ENCODE results near the gene LENEP.

LENEP gene, protein sequence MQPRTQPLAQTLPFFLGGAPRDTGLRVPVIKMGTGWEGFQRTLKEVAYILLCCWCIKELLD

DNA sequence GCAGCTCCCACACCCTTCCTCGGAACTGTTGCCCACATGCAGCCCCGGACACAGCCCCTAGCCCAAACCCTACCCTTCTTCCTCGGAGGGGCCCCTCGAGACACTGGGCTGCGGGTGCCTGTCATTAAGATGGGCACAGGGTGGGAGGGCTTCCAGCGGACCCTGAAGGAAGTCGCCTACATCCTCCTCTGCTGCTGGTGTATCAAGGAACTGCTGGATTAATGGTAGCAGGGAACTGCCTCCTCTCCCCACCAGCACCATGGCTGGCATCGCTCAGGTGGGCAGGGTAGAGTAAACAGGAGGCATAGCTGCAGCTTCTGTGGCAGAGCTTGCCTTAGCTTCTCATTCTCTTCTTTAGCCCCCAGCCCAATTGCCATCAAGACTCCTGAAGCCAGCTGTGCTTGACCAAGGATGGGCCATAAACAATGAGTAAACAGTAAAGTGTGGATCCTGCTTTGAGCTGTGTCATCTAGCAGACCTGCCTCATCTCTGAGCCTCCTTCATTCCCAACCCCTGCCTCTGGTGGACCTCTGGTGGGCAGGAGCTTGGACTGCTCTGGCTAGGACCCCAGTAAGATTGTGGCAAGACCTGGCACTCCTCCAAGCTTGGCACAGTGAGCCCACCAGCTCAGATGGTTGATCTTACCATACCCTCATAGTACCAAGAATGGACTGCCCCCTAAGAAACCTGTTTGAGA lies at the start of gene LENEP:
TSS of gene LENEP (plus strand) at position 15 of the 697 bp plus-strand sequence. CDS start at position 37, 22 bp downstream.
- ATAC-seq (no peak), DNase-seq (no peak)
- no peaks in the 10 kb centered on the region for H3K9me3 Mint-ChIP-seq
- peaks cover 37% of the 10 kb centered on the region for H3K27me3 Mint-ChIP-seq
- no peak within 1 kb of the TSS for H3K4me3 Mint-ChIP-seq
- H3K27ac Mint-ChIP-seq, result no peak within 1 kb of the TSS
- H3K4me1 Mint-ChIP-seq, result peaks cover 45% of the 10 kb centered on the region

DNA sequence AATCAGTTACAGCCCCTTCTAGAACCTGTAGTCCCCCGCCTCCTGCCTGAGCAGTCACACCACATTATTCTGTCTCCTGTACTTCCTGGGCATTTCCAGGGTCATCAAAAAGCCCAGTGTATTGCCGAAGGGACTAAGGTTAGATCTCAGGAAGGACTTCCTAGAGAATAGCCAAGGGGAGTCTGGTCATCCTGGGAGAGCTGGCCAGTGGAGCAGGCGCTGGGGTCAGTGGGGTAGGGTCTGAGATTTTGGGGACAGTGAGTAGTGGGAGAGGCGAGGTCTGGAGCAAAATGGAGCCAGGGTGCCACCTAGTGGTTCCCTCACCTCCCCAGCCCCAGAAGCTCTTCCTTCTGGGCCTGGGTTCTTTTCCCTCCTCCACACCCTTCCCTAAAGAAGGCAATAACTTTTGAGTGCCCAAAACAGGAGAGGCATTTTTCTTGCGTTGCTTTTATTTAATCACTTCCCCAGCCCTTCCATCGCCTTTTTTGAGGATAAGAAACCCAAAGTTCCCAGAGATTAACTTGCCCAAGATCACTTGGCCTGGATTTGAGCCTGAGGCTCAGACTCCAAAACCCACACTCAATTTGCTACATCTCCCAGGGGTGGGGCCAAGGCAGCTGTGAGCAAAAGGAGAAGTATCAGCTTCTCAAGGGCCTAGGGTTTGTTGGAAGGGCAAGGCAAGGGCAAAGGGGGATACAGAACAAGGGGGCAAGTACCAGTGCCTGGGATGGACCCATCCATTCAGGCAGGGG lies 49.6 kb upstream of the LENEP start:
- peak; percentile 24 for ATAC-seq
- H3K4me3 Mint-ChIP-seq, result peak overlapping the region; percentile 30 to 59
- no peaks in the 10 kb centered on the region for H3K27me3 Mint-ChIP-seq
- DNase-seq, result peak in 1 of 2 donors; percentile 43
- no peaks in the 10 kb centered on the region for H3K9me3 Mint-ChIP-seq
- peaks cover 74% of the 10 kb centered on the region for H3K4me1 Mint-ChIP-seq
- H3K27ac Mint-ChIP-seq, result peak overlapping the region; percentile 7 to 94

DNA sequence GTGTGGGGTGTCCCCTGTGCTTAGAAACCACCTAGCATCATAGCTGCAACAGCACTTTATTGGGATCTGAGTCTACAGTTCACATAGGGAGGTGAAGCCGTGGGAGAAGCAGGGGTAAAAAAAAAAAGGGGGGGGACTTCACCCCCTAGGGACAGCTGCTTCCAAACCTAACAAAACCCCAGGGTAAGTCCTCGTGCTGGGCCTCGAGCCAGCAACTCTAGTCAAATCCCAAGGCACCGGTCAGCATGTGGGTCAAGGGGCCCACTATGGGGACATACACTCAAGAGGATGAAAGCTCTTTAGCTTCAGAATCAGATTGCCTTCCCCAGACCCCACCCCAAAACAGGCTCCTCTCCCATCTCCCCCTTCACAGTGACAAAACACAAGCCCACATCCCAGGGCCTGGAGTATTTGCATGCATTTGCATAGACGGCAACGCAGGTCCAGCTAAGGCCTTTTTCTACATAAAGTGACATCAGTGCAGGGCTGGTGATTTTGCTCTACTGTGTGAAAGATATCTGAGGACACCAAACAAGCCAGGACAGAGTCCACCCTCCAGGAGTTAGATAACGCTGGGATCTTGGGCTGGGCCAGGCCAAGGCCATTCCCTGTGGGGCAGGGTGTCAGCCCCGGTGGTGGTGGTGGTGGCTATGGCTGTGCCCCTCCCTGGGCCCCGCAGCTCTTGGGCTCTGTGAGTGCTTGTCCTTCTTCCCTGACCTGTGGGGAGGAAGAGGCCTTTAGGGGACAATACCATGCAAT lies 48.8 kb upstream of the LENEP start:
- no peak overlapping the region for H3K4me3 Mint-ChIP-seq
- no peaks in the 10 kb centered on the region for H3K9me3 Mint-ChIP-seq
- H3K27ac Mint-ChIP-seq, result no peak overlapping the region

DNA sequence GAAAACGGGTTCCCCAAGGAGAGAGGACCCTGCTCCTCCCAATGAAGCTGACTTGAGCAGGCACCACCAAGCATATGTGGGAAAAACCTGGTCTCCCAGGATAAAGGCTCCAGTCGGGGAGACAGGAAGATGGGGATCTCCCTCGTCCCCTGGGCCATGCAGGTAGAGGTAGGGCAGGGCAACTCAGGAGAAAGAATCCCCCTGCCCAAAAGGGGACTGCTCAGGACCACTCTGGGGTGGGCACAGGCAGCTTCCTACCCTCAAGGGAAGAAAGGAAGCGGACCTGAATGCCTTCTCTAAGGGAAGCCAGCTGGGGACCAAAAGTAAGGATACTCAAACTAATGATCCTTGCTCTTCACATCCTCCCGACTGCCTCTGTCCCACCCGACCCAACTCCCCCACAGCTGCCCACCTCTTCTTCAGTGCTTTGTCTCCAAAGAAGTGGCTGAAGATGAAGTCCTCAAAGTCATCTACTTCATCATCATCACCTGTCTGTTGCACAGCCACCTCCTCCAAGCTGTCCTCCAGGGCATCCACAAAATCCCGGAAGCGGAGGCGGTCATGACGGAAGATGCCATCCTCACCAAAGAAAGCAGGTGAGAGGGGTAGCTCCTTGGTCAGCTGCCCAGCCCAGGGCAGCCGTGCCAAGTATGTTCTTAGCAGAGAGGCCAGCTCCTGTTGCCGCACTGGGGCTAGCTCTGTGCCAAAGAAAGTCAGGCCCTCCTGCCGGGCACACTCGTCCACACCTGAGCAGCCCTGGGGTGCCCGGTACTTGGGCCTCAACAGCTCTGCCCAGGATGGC lies 48.0 kb upstream of the LENEP start:
- no peak overlapping the region for H3K4me3 Mint-ChIP-seq
- ATAC-seq (no peak), DNase-seq (no peak)
- H3K27me3 Mint-ChIP-seq, result no peaks in the 10 kb centered on the region
- H3K27ac Mint-ChIP-seq, result no peak overlapping the region
- H3K9me3 Mint-ChIP-seq, result no peaks in the 10 kb centered on the region
- H3K4me1 Mint-ChIP-seq, result peaks cover 65% of the 10 kb centered on the region

More for the DNA sequence above, 48.8 kb upstream of the LENEP start:
- H3K27me3 Mint-ChIP-seq, result no peaks in the 10 kb centered on the region
- ATAC-seq (no peak), DNase-seq (no peak)
- H3K4me1 Mint-ChIP-seq, result peaks cover 69% of the 10 kb centered on the region

DNA sequence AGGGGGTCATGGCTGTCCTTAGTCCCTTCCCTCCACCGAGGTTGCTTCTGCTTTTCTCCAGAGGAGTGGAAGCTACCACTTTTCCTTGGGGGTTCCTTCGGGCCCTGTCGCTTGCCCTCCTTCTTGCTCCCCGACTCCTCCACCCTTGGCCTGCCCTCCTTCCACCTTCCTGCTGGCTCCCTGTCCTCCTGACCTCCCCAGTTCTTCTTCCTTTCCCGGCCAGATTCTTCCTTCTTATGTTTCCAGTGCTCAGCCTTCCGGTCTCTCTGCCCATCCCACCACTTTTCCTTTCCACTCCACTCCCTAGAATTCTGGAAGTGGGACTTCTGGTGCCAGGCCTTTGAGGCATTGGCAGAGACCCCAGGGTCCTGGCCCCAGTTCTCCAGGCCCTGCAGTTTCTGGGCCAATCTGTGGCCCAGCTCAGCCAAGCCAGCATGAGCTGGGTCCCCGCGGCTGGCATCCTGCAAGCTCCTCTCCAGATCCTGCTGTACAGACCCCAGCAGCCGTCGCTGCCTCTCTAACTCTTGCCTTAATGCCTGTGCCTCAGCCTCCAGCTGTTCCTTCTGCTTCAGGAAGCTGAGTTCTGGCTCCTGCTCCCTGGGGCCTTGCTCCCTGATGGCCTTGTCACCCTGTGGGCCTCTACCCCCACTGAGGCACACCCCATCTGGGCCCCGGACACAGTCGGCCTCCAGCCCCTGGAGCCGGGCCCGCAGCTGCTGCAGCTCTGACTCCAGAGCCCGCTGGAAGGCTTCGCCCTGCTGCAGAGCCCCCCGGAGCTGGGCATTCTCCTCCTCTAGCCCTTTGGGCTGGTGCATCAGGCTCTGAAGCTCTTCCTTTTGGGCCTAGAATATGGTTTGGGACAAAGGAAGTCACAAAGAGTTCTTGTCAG lies 47.2 kb upstream of the LENEP start:
- no peak overlapping the region for H3K4me3 Mint-ChIP-seq
- H3K4me1 Mint-ChIP-seq, result peaks cover 65% of the 10 kb centered on the region
- H3K9me3 Mint-ChIP-seq, result no peaks in the 10 kb centered on the region
- ATAC-seq (no peak), DNase-seq (no peak)
- H3K27me3 Mint-ChIP-seq, result no peaks in the 10 kb centered on the region
- H3K27ac Mint-ChIP-seq, result peak overlapping the region; percentile 48 to 97

DNA sequence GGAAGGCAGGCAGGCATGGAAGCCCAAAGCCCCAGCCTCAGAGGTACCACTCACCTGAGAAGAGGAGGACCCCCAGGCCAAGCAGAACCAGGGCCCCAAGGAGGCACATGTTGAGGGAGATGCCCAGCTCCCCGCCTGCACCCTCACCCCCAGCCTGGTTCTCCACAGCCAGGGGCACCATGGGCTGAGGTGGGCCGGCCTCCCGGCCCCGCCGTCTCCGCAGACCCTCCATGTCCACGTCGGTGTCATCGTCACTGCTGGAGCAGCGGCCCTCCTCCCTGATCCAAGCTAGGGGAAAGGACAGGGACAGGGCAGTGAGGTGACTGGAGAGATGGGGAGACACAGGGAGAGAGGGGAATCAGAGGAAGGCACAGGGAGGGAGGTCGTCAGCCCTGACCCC lies 45.3 kb upstream of the LENEP start:
- no peaks in the 10 kb centered on the region for H3K27me3 Mint-ChIP-seq
- no peak for DNase-seq
- H3K4me1 Mint-ChIP-seq, result peaks cover 65% of the 10 kb centered on the region
- ATAC-seq, result no peak
- H3K27ac Mint-ChIP-seq, result no peak overlapping the region
- H3K4me3 Mint-ChIP-seq, result no peak overlapping the region
- no peaks in the 10 kb centered on the region for H3K9me3 Mint-ChIP-seq

DNA sequence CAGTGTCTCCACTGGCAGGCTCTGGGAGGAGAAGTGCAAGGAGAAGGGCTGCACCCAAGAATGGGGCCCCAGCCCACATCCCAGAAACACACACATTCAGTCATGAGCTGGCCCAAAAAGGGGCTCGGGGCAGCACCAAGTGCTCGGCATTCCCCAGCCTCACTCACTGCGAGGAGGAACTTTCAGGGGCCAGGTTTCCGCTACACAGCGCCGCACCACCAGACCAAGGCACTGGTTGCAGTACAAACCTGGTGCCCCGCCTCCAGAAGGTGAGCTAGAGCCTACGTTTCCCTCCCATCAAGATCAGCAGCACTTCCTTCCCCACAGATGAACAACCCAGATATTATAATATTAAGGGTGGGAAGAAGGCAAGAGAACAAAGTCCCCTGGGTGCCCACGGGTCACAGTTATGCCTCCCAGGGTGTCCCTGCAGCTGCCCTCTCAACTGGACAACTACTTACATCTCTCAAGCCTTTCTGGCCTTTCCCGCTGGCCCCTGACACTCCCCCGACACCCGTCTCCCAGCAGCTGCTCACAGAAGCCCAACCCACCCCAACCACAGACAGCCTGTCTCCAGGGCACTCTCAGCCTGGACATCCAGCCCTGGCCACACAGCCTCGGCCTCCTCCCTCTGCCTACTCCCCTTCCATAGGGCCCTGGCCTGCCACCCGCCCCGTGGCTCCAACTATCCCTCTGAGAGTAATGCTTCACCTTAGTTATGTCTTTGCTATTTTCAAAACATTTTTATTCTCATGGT lies 41.3 kb upstream of the LENEP start:
- DNase-seq, result peak in 1 of 2 donors; percentile 72
- peak; percentile 63 for ATAC-seq
- H3K27ac Mint-ChIP-seq, result peak overlapping the region; percentile 95 to 96

DNA sequence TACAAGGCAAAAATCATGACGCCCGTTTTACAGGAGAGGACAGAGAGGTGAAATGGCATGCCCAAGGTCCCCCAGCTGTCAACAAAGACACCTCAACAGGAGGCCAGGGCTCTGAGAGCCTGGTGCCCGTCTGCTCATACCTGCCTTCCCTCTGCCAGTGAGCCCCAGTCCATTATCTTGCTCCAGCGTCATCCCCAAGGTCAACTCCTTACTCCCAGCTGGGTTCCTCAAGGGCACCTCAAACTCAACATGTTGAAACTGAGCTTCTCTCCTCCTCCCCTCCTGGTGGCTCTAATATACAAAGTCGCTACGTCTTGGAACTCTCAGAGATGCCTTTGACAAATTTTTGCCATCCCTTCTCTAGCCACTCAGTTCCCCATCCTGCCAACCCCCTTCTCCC lies 40.7 kb upstream of the LENEP start:
- H3K4me1 Mint-ChIP-seq, result peaks cover 86% of the 10 kb centered on the region
- peak overlapping the region; percentile 70 to 81 for H3K4me3 Mint-ChIP-seq
- H3K9me3 Mint-ChIP-seq, result no peaks in the 10 kb centered on the region
- no peaks in the 10 kb centered on the region for H3K27me3 Mint-ChIP-seq
- ATAC-seq (no peak), DNase-seq (no peak)
- H3K27ac Mint-ChIP-seq, result peak overlapping the region; percentile 95 to 96

More for the DNA sequence above, 41.3 kb upstream of the LENEP start:
- H3K9me3 Mint-ChIP-seq, result no peaks in the 10 kb centered on the region
- H3K4me3 Mint-ChIP-seq, result peak overlapping the region; percentile 70 to 81
- no peaks in the 10 kb centered on the region for H3K27me3 Mint-ChIP-seq
- peaks cover 83% of the 10 kb centered on the region for H3K4me1 Mint-ChIP-seq

DNA sequence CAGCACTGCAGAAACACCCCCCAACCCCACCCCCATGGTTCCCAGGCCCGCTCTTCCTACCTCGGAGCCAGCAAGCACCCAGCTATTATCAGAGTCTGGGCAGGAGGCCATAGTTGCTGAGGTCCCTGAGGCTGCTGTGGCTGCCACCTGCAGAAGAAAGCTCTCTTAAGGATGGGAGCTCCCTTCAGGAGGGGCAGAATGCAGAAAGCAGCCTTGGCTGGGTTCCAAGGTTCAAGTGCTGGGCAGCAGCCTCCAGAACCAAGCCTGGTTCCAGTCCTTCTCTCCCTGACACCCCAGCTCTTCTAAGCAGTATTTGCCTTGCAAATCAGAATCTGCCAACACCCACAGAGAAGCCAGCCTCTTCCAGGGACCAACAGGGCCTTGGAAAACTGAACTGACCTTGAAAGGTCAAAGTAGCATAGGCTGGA lies 39.8 kb upstream of the LENEP start:
- peaks cover 84% of the 10 kb centered on the region for H3K4me1 Mint-ChIP-seq
- no peaks in the 10 kb centered on the region for H3K9me3 Mint-ChIP-seq
- no peaks in the 10 kb centered on the region for H3K27me3 Mint-ChIP-seq
- H3K27ac Mint-ChIP-seq, result peak overlapping the region in 1 of 2 donors; percentile 100
- no peak for DNase-seq
- peak overlapping the region; percentile 87 to 100 for H3K4me3 Mint-ChIP-seq
- no peak for ATAC-seq

DNA sequence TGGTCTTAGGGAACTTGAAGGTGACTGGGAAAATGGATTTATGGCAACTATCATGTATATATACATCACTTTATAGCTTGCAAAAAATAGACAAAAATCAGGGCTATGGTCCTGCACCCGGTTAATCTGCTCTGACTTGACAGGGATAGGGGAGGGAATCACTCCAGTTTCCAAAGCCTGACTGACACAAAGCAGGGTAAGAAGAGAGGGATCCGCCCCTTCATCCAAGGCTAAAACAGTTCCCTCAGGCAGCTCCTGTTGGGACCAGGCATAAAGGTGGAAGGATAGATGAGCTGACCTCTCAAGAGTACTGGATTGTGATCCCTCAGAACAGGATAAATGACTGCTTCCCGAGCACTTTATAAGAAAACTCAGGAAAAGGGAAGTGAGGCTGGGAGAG lies 38.8 kb upstream of the LENEP start:
- Mint-ChIP-seq H3K27me3 (no peaks in the 10 kb centered on the region), H3K9me3 (no peaks in the 10 kb centered on the region), H3K4me1 (peaks cover 89% of the 10 kb centered on the region), H3K4me3 (peak overlapping the region; percentile 87 to 100), H3K27ac (peak overlapping the region in 1 of 2 donors; percentile 100)
- ATAC-seq (no peak), DNase-seq (no peak)

DNA sequence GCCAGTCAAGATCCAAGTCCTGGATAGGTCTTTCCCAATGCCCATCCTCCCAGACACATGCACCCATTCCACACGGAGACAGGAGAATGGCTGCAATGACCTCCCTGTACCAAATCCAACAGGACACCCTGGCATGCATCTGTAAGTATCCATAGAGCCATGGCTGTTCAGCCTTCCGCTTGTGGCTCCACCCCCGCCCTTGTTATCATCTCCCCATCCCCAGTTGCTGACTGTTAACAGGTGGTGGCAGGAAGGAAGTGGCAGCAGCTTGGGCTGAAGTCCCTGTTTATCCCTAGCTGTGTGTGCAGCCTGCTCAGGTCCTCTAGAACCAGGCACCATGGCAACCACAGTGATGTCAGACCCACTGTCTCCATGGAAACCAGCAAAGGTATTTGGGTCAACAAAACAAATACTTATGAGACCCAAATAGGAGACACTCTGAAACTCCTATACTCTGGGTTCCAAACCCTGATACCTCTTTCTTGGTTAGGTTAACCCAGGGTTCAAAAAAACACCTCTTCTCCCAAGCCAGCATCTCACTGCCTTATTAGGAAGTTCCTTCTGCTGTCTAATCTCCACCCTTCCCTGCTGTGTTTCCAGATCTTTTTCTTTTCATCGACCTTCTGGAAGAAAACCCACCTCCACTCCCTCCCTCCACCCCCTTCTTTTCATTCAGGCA lies 38.2 kb upstream of the LENEP start:
- Mint-ChIP-seq H3K27ac (peak overlapping the region; percentile 98 to 100), H3K27me3 (no peaks in the 10 kb centered on the region), H3K4me1 (peaks cover 96% of the 10 kb centered on the region), H3K4me3 (peak overlapping the region; percentile 87 to 100), H3K9me3 (no peaks in the 10 kb centered on the region)
- DNase-seq (peak; percentile 76 to 94), ATAC-seq (peak; percentile 94)

DNA sequence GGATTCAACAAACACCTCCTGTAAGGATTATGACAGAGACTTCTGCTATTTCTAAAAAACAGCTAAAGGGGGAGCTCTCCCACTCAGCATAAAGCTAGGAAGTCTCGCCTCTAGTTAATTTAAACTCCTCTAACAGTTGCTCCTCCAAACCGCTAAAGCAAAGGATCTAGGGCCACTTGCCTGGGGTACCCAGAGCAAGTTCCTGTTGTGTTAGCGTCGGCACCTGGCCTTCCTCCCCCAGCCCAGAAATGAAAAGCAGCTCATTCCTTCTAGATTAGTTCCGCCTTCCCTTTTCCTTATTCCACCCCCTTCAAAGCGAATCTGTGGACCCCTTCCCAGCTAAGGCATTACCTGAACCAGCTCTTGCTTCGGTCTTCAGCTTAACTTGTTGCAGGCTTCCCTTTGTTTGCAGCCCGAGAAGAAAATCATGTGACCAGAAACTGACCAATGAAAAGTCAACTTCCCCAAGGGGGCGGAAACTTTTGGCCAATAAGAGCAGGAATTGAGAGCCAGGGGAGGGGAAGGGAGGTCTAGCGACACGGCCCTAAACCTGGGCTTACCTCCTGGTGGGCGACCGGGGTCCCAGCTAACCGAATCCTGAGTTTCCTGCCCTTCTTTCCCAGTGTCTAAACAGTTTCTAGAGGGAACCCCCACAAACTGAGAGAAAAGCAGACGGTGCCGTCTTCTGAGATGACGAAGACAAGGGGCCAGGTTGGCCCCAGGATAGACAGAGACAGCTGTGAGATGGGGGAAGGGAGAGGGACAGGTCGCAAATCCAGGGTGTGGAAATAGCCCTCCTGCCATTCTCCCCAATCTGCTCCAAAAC lies 37.5 kb upstream of the LENEP start, which contains the start of gene PBXIP1:
TSS of gene PBXIP1 (minus strand) at position 382 of the 826 bp plus-strand sequence. CDS start 2,378 bp downstream, outside the sequence.
- peak; percentile 81 to 86 for DNase-seq
- no peaks in the 10 kb centered on the region for H3K9me3 Mint-ChIP-seq

More for the DNA sequence above, 37.5 kb upstream of the LENEP start, which contains the start of gene PBXIP1:
- ATAC-seq, result peak; percentile 46
- Mint-ChIP-seq H3K4me3 (peak within 1 kb of the TSS; percentile 87 to 100), H3K27ac (peak within 1 kb of the TSS; percentile 98 to 100), H3K27me3 (no peaks in the 10 kb centered on the region), H3K4me1 (peaks cover 96% of the 10 kb centered on the region)
